Testis (tissue), 3 donors: Measurements from ENCODE around the gene ABCB9. TPM values are rescaled to one million over a fixed set of nuclear protein-coding genes. Genes with fewer than 3 reads are reported as not detected.

Source experiments
- DNase-seq: peaks from one replicate; pipeline ENCODE4 v3.0.0-alpha.2; 2019
- H3K27ac ChIP-seq, 2 donors: fragments of 200-600 bp; sonication (generic); one replicate each; pipeline ENCODE4 v1.5.1; 2019
- H3K27me3 ChIP-seq: fragments of 200-600 bp; sonication (generic); one replicate; pipeline ENCODE4 v1.5.1; 2019
- H3K36me3 ChIP-seq: fragments of 200-600 bp; sonication (generic); one replicate; pipeline ENCODE4 v1.5.1; 2017; ENCODE audit warnings: low read depth; ENCODE audit errors: missing control alignments
- H3K4me1 ChIP-seq: fragments of 200-600 bp; sonication (generic); one replicate; pipeline ENCODE4 v1.5.1; 2019
- H3K4me3 ChIP-seq, 2 donors: fragments of 200-600 bp; sonication (generic); one replicate each; pipeline ENCODE4 v1.5.1; 2017 to 2019
- H3K9me3 ChIP-seq: fragments of 200-600 bp; sonication (generic); one replicate; pipeline ENCODE4 v1.5.1; 2017
- POLR2A ChIP-seq: fragments of 450-650 bp; IDR thresholded peaks from one replicate; pipeline ENCODE4 v1.6.1; 2017; ENCODE audit warnings: antibody characterized with exemption, mild to moderate bottlenecking, moderate library complexity
- WGBS, 2 donors: methylation state at CpG; one replicate each; pipeline ENCODE4 v1.1.5; 2018; 5-methylcytosine and 5-hydroxymethylcytosine counted together
- intact Hi-C: fragments of 100-400 bp; cut with DNase I; formaldehyde crosslinking; loops from one replicate; pipeline ENCODE4 v1.15.1; 2023; ENCODE audit warnings: low total_unique reads
- polyA plus RNA-seq: library from polyadenylated mRNA; stranded (reverse); fragments of 350-450 nt; fragmentation: Illumina TruSeq; extraction: RNeasy Lipid Tissue Mini Kit (QIAGEN cat#74804); gene quantifications from one replicate; pipeline ENCODE4 v1.2.3, GENCODE V29; 2014; ENCODE audit warnings: low read depth, low replicate concordance; ENCODE audit not compliant: insufficient read depth
- total RNA-seq, 2 donors: library from RNA; depleted of rRNA; stranded (reverse); fragments of >200 nt; gene quantifications; one replicate each; pipeline ENCODE4 v1.2.3, GENCODE V29; 2016
- TF ChIP-seq, protein P1 (sequence below), 3 experiments: fragments of 450-650 bp in 2 of 3; fragments of 200-600 bp in 1 of 3; sonication (generic) in 1 of 3; IDR thresholded peaks; one replicate each; pipeline ENCODE4 v1.5.1; 2016 to 2019; ENCODE audit warnings: antibody characterized with exemption in 3 of 3, mild to moderate bottlenecking in 2 of 3, moderate library complexity in 1 of 3

Gene ABCB9
- total and polyA plus RNA-seq, 3 donors from 2014 or later, result 41.6 to 82.8 (median 75.3) TPM

DNA sequence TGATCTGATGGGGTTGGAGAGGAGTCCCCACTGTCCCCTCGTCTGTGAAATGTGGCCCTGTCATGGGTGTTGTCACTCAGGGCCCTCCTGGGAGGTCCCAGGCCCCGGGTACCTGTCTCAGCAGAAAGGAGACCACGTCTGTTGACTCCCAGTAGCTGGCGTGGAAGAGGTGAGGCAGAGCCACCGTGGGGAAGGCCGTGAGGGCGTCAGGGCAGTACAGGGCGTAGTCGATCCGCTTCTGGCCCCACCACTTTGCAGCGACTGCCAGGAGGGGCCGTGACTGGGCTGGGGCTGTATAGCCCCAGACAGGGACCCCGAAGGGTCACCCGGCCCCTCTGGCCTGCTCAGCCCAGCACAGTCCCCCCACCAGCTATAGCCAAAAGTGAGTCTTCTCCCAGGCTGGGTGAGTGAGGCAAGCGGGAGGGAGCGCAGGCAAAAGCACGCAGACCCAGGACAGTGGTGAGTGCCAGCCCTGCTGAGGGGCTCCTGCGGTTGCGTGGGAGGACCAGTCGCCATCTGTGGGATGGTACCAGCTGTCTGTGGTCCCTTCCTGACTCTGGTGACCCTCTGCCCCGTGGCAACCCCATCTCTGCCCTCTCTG is 22.4 kb upstream of the ABCB9 start:
- Histone ChIP-seq H3K9me3 (no peaks in the 10 kb centered on the region), H3K36me3 (no peaks in the 10 kb centered on the region), H3K27ac (no peak overlapping the region), H3K27me3 (no peaks in the 10 kb centered on the region), H3K4me3 (no peak overlapping the region), H3K4me1 (peaks cover 23% of the 10 kb centered on the region)
- no peak for DNase-seq
- 86% methylated on average over 21 of the region's 21 CpGs; no CpG with 5 or more reads in 1 of the 2 donors for WGBS, 2 donors
- no peak for TF ChIP-seq POLR2A
- intact Hi-C loops, result loop anchor here (10.0 kb wide), 1 partner anchor 156 kb away; no protein-coding TSS in a partner anchor

DNA sequence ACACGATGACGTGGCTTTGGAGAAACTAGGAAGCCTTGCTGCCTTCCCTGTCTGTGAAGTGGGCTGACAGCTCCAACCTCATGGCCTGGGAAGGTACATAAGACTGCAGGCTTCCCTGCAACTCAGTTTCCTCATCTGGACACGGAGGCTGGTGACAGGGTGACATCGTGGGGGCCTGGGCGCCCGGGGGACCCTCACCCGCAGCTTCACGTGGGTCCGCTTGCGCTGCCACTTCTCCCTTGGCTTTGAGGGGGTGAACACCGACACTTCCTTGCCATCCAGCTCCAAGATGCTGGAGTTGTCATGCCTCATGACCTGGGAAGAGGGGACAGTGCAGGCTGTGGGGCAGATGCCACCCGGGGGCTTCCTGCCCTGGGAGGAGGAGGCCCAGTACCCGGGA is 21.8 kb upstream of the ABCB9 start:
- WGBS, 2 donors, result 90 to 95% methylated on average over 2 to 13 of the region's 13 CpGs
- intact Hi-C loops, result loop anchor here (10.0 kb wide), 1 partner anchor 157 kb away; no protein-coding TSS in a partner anchor
- Histone ChIP-seq H3K27me3 (no peaks in the 10 kb centered on the region), H3K27ac (no peak overlapping the region), H3K4me1 (peaks cover 30% of the 10 kb centered on the region), H3K36me3 (no peaks in the 10 kb centered on the region), H3K4me3 (no peak overlapping the region), H3K9me3 (no peaks in the 10 kb centered on the region)
- no peak for DNase-seq
- TF ChIP-seq, protein P1, sequence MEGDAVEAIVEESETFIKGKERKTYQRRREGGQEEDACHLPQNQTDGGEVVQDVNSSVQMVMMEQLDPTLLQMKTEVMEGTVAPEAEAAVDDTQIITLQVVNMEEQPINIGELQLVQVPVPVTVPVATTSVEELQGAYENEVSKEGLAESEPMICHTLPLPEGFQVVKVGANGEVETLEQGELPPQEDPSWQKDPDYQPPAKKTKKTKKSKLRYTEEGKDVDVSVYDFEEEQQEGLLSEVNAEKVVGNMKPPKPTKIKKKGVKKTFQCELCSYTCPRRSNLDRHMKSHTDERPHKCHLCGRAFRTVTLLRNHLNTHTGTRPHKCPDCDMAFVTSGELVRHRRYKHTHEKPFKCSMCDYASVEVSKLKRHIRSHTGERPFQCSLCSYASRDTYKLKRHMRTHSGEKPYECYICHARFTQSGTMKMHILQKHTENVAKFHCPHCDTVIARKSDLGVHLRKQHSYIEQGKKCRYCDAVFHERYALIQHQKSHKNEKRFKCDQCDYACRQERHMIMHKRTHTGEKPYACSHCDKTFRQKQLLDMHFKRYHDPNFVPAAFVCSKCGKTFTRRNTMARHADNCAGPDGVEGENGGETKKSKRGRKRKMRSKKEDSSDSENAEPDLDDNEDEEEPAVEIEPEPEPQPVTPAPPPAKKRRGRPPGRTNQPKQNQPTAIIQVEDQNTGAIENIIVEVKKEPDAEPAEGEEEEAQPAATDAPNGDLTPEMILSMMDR (IDR thresholded peaks at IDR 0.05), result no peak
- no peak for TF ChIP-seq POLR2A

DNA sequence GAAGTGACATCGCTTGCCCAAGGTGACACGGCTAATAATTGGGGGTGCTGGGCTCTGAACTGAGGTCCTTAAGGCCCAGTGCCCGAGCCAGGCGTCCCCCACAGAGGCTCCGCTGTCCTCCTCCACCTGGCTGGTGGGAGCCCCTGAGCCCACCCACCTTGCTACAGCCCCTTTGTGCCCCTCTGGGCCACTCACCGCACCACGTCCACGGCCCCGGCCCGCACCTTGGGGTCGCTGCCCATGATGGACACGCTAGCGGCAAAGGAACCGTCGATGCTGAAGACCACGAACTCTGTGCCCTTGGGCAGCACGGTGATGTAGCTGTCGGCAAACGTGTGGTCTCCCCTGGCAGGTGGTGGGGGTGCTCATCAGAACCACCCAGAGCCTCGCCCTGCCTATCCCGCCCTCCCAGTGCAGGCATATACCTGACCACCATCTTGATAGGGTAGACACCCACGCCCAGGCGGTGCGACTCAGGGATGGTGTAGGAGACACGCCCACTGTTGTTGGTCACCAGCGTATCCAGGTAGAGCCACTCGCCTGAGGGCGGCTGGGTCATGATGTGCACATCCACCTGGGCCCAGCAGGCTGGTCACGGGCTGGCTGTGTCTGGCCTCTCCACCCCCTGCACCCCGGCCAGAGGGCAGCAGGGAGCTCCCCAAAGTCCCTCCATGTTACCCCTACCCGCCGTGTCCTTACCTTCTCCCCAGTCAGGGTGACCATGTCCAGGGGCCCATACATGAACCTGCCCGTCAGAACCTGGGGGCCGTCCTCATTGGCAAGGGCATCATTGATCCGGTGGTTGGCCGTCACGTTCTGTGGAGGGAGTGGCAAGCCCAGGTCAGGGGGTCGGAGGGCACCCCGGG is 21.1 kb upstream of the ABCB9 start:
- intact Hi-C loops, result loop anchor here (10.0 kb wide), 1 partner anchor 157 kb away; no protein-coding TSS in a partner anchor
- TF ChIP-seq, protein P1 (IDR thresholded peaks at IDR 0.05), result no peak
- TF ChIP-seq POLR2A, result no peak
- Histone ChIP-seq H3K36me3 (no peaks in the 10 kb centered on the region), H3K27ac (no peak overlapping the region), H3K4me1 (peaks cover 37% of the 10 kb centered on the region), H3K4me3 (no peak overlapping the region), H3K9me3 (no peaks in the 10 kb centered on the region), H3K27me3 (no peaks in the 10 kb centered on the region)
- DNase-seq, result no peak
- WGBS, 2 donors, result 95 to 100% methylated on average over 3 to 39 of the region's 39 CpGs

DNA sequence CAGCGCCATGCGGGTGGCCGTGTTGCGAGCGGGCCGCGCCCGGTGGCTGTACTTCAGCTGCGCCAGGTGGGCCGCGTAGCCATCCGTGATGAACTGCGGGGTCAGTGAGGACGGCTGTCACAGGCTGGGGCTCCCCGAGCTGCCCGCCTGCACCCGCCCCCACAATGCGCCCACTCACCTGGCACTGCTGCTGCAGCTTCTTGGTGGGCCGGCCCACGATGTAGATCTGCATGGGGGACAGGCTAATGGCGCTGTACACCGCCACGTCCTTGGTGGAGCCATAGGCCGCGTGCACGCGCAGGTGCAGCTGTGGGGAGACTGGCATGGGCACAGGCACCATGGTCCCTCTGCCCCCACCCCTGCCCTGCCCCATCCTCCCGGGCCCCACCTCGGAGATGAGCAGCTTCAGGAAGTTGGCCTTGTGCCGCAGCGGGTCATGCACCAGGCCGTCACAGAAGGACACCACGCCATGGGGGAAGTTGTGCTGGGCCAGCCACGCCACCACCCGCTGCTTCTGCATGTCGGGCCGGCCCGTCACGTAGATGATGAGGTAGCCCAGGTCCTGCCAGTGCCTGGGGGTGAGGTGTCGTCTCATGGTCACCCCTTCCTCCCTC is 20.1 kb upstream of the ABCB9 start:
- WGBS, 2 donors, result 98 to 99% methylated on average over 17 to 36 of the region's 40 CpGs

More for the DNA sequence above, 20.1 kb upstream of the ABCB9 start:
- intact Hi-C loops, result loop anchor here (10.0 kb wide), 1 partner anchor 158 kb away; no protein-coding TSS in a partner anchor
- no peak for DNase-seq
- no peak for TF ChIP-seq POLR2A
- TF ChIP-seq, protein P1 (IDR thresholded peaks at IDR 0.05), result no peak
- Histone ChIP-seq H3K36me3 (no peaks in the 10 kb centered on the region), H3K4me3 (no peak overlapping the region), H3K27ac (no peak overlapping the region), H3K9me3 (no peaks in the 10 kb centered on the region), H3K4me1 (peaks cover 46% of the 10 kb centered on the region), H3K27me3 (no peaks in the 10 kb centered on the region)
